H9 (cell line): ENCODE results near the gene TMEM242. TPM values are rescaled to one million over a fixed set of nuclear protein-coding genes. Genes with fewer than 3 reads are reported as not detected.

Source experiments
- DNase-seq: peaks from one replicate; pipeline ENCODE4 v3.0.0-alpha.2; 2017
- H2AFZ ChIP-seq: one replicate; pipeline ENCODE4 v1.6.1; 2013; ENCODE audit warnings: mild to moderate bottlenecking, low read length, control low read depth, moderate library complexity
- H2AK5ac ChIP-seq: 2 replicates; pipeline ENCODE4 v1.6.1; 2013; ENCODE audit warnings: low read length, control low read depth, mixed read lengths; ENCODE audit not compliant: insufficient read length
- H2BK120ac ChIP-seq: one replicate; pipeline ENCODE4 v1.6.1; 2013; ENCODE audit warnings: low read depth, mild to moderate bottlenecking, low read length, control low read depth, inconsistent platforms; ENCODE audit not compliant: poor library complexity, severe bottlenecking
- H2BK12ac ChIP-seq: 2 replicates; pipeline ENCODE4 v1.6.1; 2013; ENCODE audit warnings: low read length, control low read depth, mixed read lengths, low read depth; ENCODE audit not compliant: insufficient read length
- H2BK15ac ChIP-seq: 2 replicates; pipeline ENCODE4 v1.6.1; 2013; ENCODE audit warnings: low read depth, low read length, control low read depth
- H2BK20ac ChIP-seq: one replicate; pipeline ENCODE4 v1.6.1; 2013; ENCODE audit warnings: low read depth, mild to moderate bottlenecking, low read length, control low read depth, inconsistent platforms; ENCODE audit not compliant: poor library complexity, severe bottlenecking
- H2BK5ac ChIP-seq: 2 replicates; pipeline ENCODE4 v1.6.1; 2013; ENCODE audit warnings: low read length, control low read depth, mixed read lengths; ENCODE audit not compliant: insufficient read length
- H3K14ac ChIP-seq: 2 replicates; pipeline ENCODE4 v1.6.1; 2013; ENCODE audit warnings: low read length, control low read depth; ENCODE audit not compliant: insufficient read depth
- H3K18ac ChIP-seq: 2 replicates; pipeline ENCODE4 v1.6.1; 2013; ENCODE audit warnings: low read depth, mild to moderate bottlenecking, mixed read lengths, low read length, control low read depth; ENCODE audit not compliant: insufficient read length
- H3K23ac ChIP-seq: 2 replicates; pipeline ENCODE4 v1.6.1; 2013; ENCODE audit warnings: low read length, control low read depth, mixed read lengths, low read depth; ENCODE audit not compliant: insufficient read length
- H3K23me2 ChIP-seq: 2 replicates; pipeline ENCODE4 v1.6.1; 2013; ENCODE audit warnings: low read depth, mild to moderate bottlenecking, mixed read lengths, low read length, control low read depth; ENCODE audit not compliant: insufficient read length, poor library complexity, severe bottlenecking
- H3K27ac ChIP-seq: 2 replicates; pipeline ENCODE4 v1.5.1; 2013; ENCODE audit warnings: low read length, control low read depth, mixed read lengths, low read depth; ENCODE audit not compliant: insufficient read length
- H3K27me3 ChIP-seq: 2 replicates; pipeline ENCODE4 v1.6.1; 2013; ENCODE audit warnings: low read length, control low read depth, inconsistent platforms; ENCODE audit not compliant: insufficient read depth
- H3K4ac ChIP-seq: 2 replicates; pipeline ENCODE4 v1.6.1; 2013; ENCODE audit warnings: low read depth, mild to moderate bottlenecking, control low read depth, inconsistent platforms, low read length, moderate library complexity
- H3K4me1 ChIP-seq: 2 replicates; pipeline ENCODE4 v1.6.1; 2013; ENCODE audit warnings: low read length, control low read depth, inconsistent platforms; ENCODE audit not compliant: insufficient read depth
- H3K4me2 ChIP-seq: 2 replicates; pipeline ENCODE4 v1.6.1; 2013; ENCODE audit warnings: low read length, control low read depth, mixed read lengths; ENCODE audit not compliant: insufficient read length, insufficient read depth
- H3K56ac ChIP-seq: 2 replicates; pipeline ENCODE4 v1.6.1; 2013; ENCODE audit warnings: low read depth, mild to moderate bottlenecking, mixed read lengths, low read length, control low read depth; ENCODE audit not compliant: insufficient read length
- H3K79me1 ChIP-seq: 2 replicates; pipeline ENCODE4 v1.6.1; 2013; ENCODE audit warnings: low read depth, mild to moderate bottlenecking, moderate library complexity, low read length, control low read depth, inconsistent platforms; ENCODE audit not compliant: insufficient read depth, poor library complexity, severe bottlenecking
- H3K79me2 ChIP-seq: 2 replicates; pipeline ENCODE4 v1.6.1; 2013; ENCODE audit warnings: low read length, control low read depth, inconsistent platforms; ENCODE audit not compliant: insufficient read depth
- H3K9ac ChIP-seq: 2 replicates; pipeline ENCODE4 v1.6.1; 2013; ENCODE audit warnings: low read length, control low read depth, mixed read lengths; ENCODE audit not compliant: insufficient read length; ENCODE audit errors: extremely low read depth
- H3K9me3 ChIP-seq: one replicate; pipeline ENCODE4 v1.6.1; 2013; ENCODE audit warnings: low read depth, low read length, inconsistent platforms; ENCODE audit not compliant: control insufficient read depth
- H3T11ph ChIP-seq: one replicate; pipeline ENCODE4 v1.6.1; 2013; ENCODE audit warnings: mild to moderate bottlenecking, low read length, control low read depth, inconsistent platforms
- H4K20me1 ChIP-seq: one replicate; pipeline ENCODE4 v1.6.1; 2013; ENCODE audit not compliant: control insufficient read depth, insufficient read length, insufficient read depth
- H4K5ac ChIP-seq: 2 replicates; pipeline ENCODE4 v1.6.1; 2013; ENCODE audit warnings: low read depth, mild to moderate bottlenecking, mixed read lengths, low read length, control low read depth; ENCODE audit not compliant: insufficient read length
- H4K8ac ChIP-seq: replicated peaks from 2 replicates; pipeline ENCODE4 v1.6.1; 2013; ENCODE audit warnings: low read length, control low read depth, mixed read lengths, low read depth; ENCODE audit not compliant: insufficient read length
- H4K91ac ChIP-seq: 2 replicates; pipeline ENCODE4 v1.6.1; 2013; ENCODE audit warnings: low read depth, mild to moderate bottlenecking, moderate library complexity, mixed read lengths, low read length, control low read depth; ENCODE audit not compliant: insufficient read length
- H3K27ac Mint-ChIP-seq, 3 experiments: 2 replicates in 2 of 3; 3 replicates in 1 of 3; pipeline ENCODE4 v1.8.0; 2020 to 2021; ENCODE audit warnings: mixed read lengths in 3 of 3, mild to moderate bottlenecking in 1 of 3, moderate library complexity in 1 of 3
- H3K27me3 Mint-ChIP-seq: 2 replicates; pipeline ENCODE4 v1.8.0; 2021; ENCODE audit warnings: low read depth, mild to moderate bottlenecking, moderate library complexity, mixed read lengths
- H3K36me3 Mint-ChIP-seq, 3 experiments: 2 replicates in 2 of 3; 3 replicates in 1 of 3; pipeline ENCODE4 v1.8.0; 2020 to 2021; ENCODE audit warnings: low read depth in 3 of 3, mixed read lengths in 3 of 3; ENCODE audit not compliant: insufficient read depth in 1 of 3
- H3K4me1 Mint-ChIP-seq, 2 experiments: 2 replicates each; pipeline ENCODE4 v1.8.0; 2020; ENCODE audit warnings: mixed read lengths in 2 of 2
- H3K4me3 Mint-ChIP-seq, 2 experiments: 2 replicates in 1 of 2; 3 replicates in 1 of 2; pipeline ENCODE4 v1.8.0; 2020 to 2021; ENCODE audit warnings: mild to moderate bottlenecking in 2 of 2, mixed read lengths in 2 of 2, moderate library complexity in 1 of 2
- H3K9me3 Mint-ChIP-seq, 2 experiments: 2 replicates in 1 of 2; 3 replicates in 1 of 2; pipeline ENCODE4 v1.8.0; 2020; ENCODE audit warnings: mild to moderate bottlenecking in 2 of 2, mixed read lengths in 2 of 2, moderate library complexity in 1 of 2
- WGBS: extraction: QIAGEN DNeasy Blood & Tissue Kit; methylation state at CpG from one replicate; pipeline ENCODE4 v1.1.7; 2013; ENCODE audit warnings: missing lambda C conversion rate, low lambda C conversion rate, mixed read lengths; ENCODE audit not compliant: insufficient read length; ENCODE audit errors: extremely low coverage; 5-methylcytosine and 5-hydroxymethylcytosine counted together
- total RNA-seq: library from RNA; stranded (reverse); gene quantifications from 2 replicates; pipeline ENCODE4 v1.2.1, GENCODE V29; 2021
- TF ChIP-seq, protein P1 (sequence below): fragments of 200-600 bp; sonication (generic); conservative IDR thresholded peaks from 3 replicates; pipeline ENCODE4 v1.8.0; 2021; ENCODE audit warnings: antibody characterized with exemption, mild to moderate bottlenecking

The TMEM242 gene
- total RNA-seq, 1 experiment from 2014 or later, result 10.5 TPM

GRCh38 chr6:157292202-157292601 is 31.1 kb downstream of the TMEM242 start:
- no peak overlapping the region for H2BK20ac ChIP-seq
- peaks cover 5% of the 10 kb centered on the region; the same call in 1 of the 2 replicates for H3K4me1 ChIP-seq
- no peak overlapping the region for H3T11ph ChIP-seq
- H3K18ac ChIP-seq, result no peak overlapping the region
- H2AFZ ChIP-seq, result no peak overlapping the region
- H2BK120ac ChIP-seq, result no peak overlapping the region
- no peak overlapping the region for H3K4ac ChIP-seq
- Mint-ChIP-seq H3K4me3 (no peak overlapping the region), H3K9me3 (no peaks in the 10 kb centered on the region), H3K27ac (no peak overlapping the region), H3K36me3 (peaks cover 0 to 10% (median 4%) of the 10 kb centered on the region in 3 experiments; a peak in 5 of 7 replicates), H3K4me1 (peaks cover 16 to 29% of the 10 kb centered on the region in 2 experiments), H3K27me3 (no peaks in the 10 kb centered on the region)
- TF ChIP-seq, protein P1, sequence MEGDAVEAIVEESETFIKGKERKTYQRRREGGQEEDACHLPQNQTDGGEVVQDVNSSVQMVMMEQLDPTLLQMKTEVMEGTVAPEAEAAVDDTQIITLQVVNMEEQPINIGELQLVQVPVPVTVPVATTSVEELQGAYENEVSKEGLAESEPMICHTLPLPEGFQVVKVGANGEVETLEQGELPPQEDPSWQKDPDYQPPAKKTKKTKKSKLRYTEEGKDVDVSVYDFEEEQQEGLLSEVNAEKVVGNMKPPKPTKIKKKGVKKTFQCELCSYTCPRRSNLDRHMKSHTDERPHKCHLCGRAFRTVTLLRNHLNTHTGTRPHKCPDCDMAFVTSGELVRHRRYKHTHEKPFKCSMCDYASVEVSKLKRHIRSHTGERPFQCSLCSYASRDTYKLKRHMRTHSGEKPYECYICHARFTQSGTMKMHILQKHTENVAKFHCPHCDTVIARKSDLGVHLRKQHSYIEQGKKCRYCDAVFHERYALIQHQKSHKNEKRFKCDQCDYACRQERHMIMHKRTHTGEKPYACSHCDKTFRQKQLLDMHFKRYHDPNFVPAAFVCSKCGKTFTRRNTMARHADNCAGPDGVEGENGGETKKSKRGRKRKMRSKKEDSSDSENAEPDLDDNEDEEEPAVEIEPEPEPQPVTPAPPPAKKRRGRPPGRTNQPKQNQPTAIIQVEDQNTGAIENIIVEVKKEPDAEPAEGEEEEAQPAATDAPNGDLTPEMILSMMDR, result no peak
- no peaks in the 10 kb centered on the region for H3K23me2 ChIP-seq
- no peak overlapping the region for H2BK15ac ChIP-seq
- DNase-seq, result no peak
- H2AK5ac ChIP-seq, result no peak overlapping the region
- no peak overlapping the region for H3K27ac ChIP-seq
- no peak overlapping the region for H3K4me2 ChIP-seq
- H3K56ac ChIP-seq, result no peak overlapping the region
- H3K14ac ChIP-seq, result no peak overlapping the region
- H4K20me1 ChIP-seq, result no peaks in the 10 kb centered on the region
- no peaks in the 10 kb centered on the region for H3K27me3 ChIP-seq
- no peak overlapping the region for H3K23ac ChIP-seq
- no CpG with 5 or more reads among the region's 1 CpG for WGBS
- no peak overlapping the region for H3K9ac ChIP-seq
- no peak overlapping the region for H4K8ac ChIP-seq
- H3K79me1 ChIP-seq, result no peaks in the 10 kb centered on the region
- peaks cover 2% of the 10 kb centered on the region; the same call in 1 of the 2 replicates for H3K79me2 ChIP-seq
- H3K9me3 ChIP-seq, result no peaks in the 10 kb centered on the region
- no peak overlapping the region for H4K91ac ChIP-seq
- no peak overlapping the region for H2BK5ac ChIP-seq
- no peak overlapping the region for H4K5ac ChIP-seq
- H2BK12ac ChIP-seq, result no peak overlapping the region
